Measurements from ENCODE around the gene TMEM190. TPM values are rescaled to one million over a fixed set of nuclear protein-coding genes. Genes with fewer than 3 reads are reported as not detected.

The TMEM190 gene
- total RNA-seq, 1 donor from 2014 or later = not detected

- H3K36me3 ChIP-seq = peaks cover 23% of the 10 kb centered on the region
- H3K4me1 ChIP-seq = peaks cover 28% of the 10 kb centered on the region
- peak overlapping the region; percentile 75 for H3K4me3 ChIP-seq
- H3K9me3 ChIP-seq (replicated peaks) = no peaks in the 10 kb centered on the region
- peak overlapping the region; percentile 85 for H3K27ac ChIP-seq (replicated peaks)
- no peak for DNase-seq
- H3K27me3 ChIP-seq (ENCODE audit: low read depth) = peaks cover 4% of the 10 kb centered on the region
- no peak for TF ChIP-seq CTCF (IDR thresholded peaks at IDR 0.05; ENCODE audit: borderline replicate concordance)
- intact Hi-C loops (cut with micrococcal nuclease) = no loop called here
Measured at GRCh38 chr19:55339889-55340783, 36.5 kb upstream of the TMEM190 start.

- DNase-seq = no peak
- Histone ChIP-seq H3K27me3 (ENCODE audit: low read depth) (no peaks in the 10 kb centered on the region), H3K4me3 (peak overlapping the region; percentile 75), H3K36me3 (peaks cover 23% of the 10 kb centered on the region), H3K4me1 (peaks cover 28% of the 10 kb centered on the region), H3K9me3 (replicated peaks) (no peaks in the 10 kb centered on the region), H3K27ac (replicated peaks) (no peak overlapping the region)
- intact Hi-C loops (cut with micrococcal nuclease) = no loop called here
- no peak for TF ChIP-seq CTCF (IDR thresholded peaks at IDR 0.05; ENCODE audit: borderline replicate concordance)
Measured at GRCh38 chr19:55340784-55341147, 35.9 kb upstream of the TMEM190 start.

GRCh38 chr19:55341171-55341588, 35.4 kb upstream of the TMEM190 start:
- no peaks in the 10 kb centered on the region for H3K9me3 ChIP-seq (replicated peaks)
- no peak for TF ChIP-seq CTCF (IDR thresholded peaks at IDR 0.05; ENCODE audit: borderline replicate concordance)
- peaks cover 28% of the 10 kb centered on the region for H3K4me1 ChIP-seq
- intact Hi-C loops (cut with micrococcal nuclease) = no loop called here
- DNase-seq = peak; percentile 74
- no peak overlapping the region for H3K27ac ChIP-seq (replicated peaks)
- peak overlapping the region; percentile 75 for H3K4me3 ChIP-seq
- H3K27me3 ChIP-seq (ENCODE audit: low read depth) = no peaks in the 10 kb centered on the region
- peaks cover 23% of the 10 kb centered on the region for H3K36me3 ChIP-seq

GRCh38 chr19:55341595-55342531, 34.8 kb upstream of the TMEM190 start:
- Histone ChIP-seq H3K36me3 (peaks cover 29% of the 10 kb centered on the region), H3K4me3 (peak overlapping the region; percentile 75), H3K27me3 (ENCODE audit: low read depth) (no peaks in the 10 kb centered on the region), H3K27ac (replicated peaks) (no peak overlapping the region), H3K4me1 (peaks cover 28% of the 10 kb centered on the region), H3K9me3 (replicated peaks) (no peaks in the 10 kb centered on the region)
- DNase-seq = no peak
- TF ChIP-seq CTCF (IDR thresholded peaks at IDR 0.05; ENCODE audit: borderline replicate concordance) = no peak
- intact Hi-C loops (cut with micrococcal nuclease) = no loop called here

GRCh38 chr19:55344444-55344843, 32.2 kb upstream of the TMEM190 start:
- intact Hi-C loops (cut with micrococcal nuclease) = no loop called here
- no peak for DNase-seq
- no peaks in the 10 kb centered on the region for H3K9me3 ChIP-seq (replicated peaks)
- no peak overlapping the region for H3K4me3 ChIP-seq
- H3K27ac ChIP-seq (replicated peaks) = no peak overlapping the region
- H3K27me3 ChIP-seq (ENCODE audit: low read depth) = no peaks in the 10 kb centered on the region
- H3K4me1 ChIP-seq = peaks cover 22% of the 10 kb centered on the region
- H3K36me3 ChIP-seq = peaks cover 30% of the 10 kb centered on the region
- TF ChIP-seq CTCF (IDR thresholded peaks at IDR 0.05; ENCODE audit: borderline replicate concordance) = no peak

All from left ventricle myocardium inferior (tissue), 1 donor.